Measurements from ENCODE around the gene MPND. TPM values are rescaled to one million over a fixed set of nuclear protein-coding genes. Genes with fewer than 3 reads are reported as not detected.

Gene MPND
- polyA plus RNA-seq, 4 donors, result 14.1 to 30.4 (median 20.5) TPM

DNA sequence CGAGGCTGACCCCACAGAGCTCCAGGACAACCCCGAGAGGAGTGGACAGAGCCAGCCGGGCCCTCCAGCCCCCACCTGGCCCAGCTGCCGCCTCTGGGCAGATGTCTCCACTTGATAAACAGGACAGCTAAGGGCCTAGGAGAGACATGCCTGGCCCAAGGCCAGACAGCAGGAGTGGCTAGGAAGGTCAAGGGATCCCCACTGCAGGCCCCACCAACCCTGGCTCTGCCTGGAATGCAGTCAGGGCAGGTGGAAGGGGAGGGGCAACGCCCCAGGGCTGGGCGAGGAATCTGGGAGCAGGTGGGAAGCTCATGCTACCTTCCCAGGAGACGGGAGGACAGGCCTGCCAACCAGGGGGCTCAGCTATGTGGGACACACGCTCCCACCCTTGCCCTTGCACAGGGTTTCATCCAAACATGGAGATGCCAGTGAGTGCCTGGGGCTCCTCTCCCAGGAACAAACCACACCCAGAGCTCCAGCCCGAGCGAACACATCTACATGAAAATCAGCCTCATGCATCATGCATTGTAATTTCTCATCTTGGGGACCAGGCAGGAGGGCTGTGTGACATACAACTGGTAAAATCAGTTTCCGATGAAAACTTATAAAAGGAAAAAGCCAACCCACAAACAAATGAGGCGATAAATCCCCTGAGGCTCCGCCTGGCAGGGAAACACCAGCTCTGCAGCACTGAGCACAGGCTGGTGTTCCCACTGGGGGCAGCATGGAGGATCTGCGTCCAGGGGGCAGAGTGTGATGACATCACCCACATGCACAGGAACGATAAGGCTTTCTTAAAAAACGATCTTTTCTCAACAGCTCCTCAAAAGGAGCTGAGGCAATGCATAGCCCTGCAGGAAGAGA, 32.0 kb downstream of the MPND start:
- DNase-seq (ENCODE audit: low read depth in 4 of 4, low spot score in 3 of 4), result no peak

- no peak for DNase-seq (ENCODE audit: low read depth in 4 of 4, low spot score in 3 of 4)
Observed at GRCh38 chr19:4376028-4376670, 32.8 kb downstream of the MPND start.

DNA sequence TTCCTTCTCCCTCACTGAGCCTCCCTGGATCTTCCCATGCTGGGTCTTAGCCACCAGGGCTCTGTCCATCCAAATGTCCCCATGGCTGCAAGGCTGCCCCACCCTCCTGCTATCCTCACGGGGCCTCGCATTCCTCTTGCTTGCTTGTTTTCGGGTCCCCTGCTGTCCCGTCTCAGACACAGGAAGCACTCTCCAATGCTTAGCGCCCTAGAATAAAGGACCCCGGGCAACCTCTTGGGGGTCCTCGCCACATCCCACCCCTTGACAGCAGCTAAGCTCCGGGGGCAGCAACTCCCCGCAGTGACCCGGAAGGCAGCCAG, 33.3 kb downstream of the MPND start:
- DNase-seq (ENCODE audit: low read depth in 4 of 4, low spot score in 3 of 4), result no peak

GRCh38 chr19:4376991-4377781, 33.8 kb downstream of the MPND start:
- no peak for DNase-seq (ENCODE audit: low read depth in 4 of 4, low spot score in 3 of 4)

DNA sequence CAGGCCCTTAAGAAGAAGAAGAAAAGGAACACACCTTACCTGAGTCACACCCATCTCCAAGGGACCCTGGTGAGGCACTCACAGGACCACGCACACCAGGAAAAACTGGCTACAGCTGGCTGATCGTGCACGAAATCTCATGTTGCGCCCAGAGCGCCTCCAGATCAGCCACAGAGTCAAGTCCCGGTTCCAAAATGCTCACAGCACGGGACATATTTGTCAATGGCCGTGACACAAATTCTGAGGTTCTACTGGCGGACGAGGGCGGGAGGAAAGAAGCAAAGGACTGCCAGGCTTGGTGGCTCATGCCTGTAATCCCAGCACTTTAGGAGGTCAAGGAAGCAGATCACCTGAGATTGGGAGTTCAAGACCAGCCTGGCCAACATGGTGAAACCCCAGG, 35.5 kb downstream of the MPND start:
- DNase-seq (ENCODE audit: low read depth in 4 of 4, low spot score in 3 of 4), result no peak

DNA sequence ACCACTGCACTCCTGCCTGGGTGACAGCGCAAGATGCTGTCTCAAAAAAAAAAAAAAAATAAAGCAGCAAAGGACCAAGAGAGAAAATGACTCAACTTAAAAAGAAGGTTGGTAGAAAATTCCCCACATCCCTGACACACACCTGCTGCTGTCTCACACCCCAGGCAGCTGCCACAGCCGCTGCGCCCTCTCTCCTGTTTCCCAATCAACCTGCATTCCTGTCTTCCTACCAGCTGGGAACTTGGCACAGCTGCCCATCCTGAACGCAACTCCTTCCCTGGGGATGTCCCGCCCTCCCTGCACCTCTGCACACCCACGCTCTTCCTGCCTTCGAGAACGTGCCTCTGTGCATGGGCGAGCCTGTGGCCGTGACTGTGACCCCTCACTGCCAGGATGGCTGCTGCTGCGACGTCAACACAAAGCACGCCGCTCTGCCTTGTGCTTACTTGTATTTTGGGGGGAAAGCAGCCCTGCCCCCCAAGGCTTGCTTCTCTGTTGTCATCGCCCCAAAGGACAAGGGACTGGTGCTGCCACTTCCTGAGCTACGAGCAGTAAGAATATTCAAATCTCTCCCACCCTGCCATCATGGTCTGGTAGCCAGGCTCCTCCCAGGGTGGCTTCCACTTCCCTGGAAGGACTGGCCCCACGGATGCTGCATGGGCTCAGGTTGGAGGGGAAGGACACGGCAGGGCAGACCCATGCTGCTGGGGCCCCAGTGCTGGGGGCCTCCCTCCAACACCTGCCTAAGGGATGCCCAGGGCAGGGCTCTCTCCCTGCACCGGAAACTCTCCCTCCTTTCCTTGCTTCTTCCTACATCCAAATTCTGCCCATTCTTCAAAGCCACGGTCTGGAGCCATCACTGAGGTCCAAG, 36.3 kb downstream of the MPND start:
- no peak for DNase-seq (ENCODE audit: low read depth in 4 of 4, low spot score in 3 of 4)

- no peak for DNase-seq (ENCODE audit: low read depth in 4 of 4, low spot score in 3 of 4)
Observed at GRCh38 chr19:4380254-4380727, 36.9 kb downstream of the MPND start.

DNA sequence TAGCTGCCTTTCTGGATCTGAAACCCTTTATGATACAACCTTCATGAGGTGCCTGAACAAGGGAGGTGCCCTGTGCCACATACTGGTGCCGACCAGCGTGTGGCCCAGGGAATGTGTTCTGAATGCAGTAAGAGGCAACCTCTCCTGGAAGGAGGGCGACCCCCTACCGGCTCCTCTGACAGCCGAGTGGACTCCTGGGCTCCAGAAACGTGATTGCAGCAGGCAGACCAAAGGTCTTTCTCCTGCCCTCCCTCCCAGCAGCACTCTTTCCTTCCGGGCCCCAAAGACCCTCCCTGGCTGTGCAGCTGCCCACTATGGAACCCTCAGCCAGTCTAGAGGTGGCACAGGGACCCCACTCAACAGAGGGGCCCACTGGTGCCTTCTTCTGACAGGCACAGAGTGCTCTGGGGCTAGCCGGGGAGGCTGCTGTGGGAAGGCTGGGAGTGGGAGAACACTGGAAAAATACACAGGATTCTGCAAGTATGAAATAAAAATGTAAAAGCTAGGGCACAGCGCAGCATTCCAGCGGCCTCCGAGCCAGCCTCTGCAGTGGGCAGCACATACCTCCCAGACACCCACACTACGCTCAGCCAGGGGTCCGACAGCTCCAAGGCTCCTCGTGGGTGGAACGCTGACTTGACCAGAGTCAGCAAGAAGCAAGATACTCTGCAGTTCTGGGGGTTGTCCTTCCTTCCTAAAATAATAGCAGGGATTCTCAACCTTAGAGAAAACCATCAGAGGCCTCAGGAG, 42.1 kb downstream of the MPND start:
- DNase-seq (ENCODE audit: low read depth in 4 of 4, low spot score in 3 of 4), result no peak

- no peak for DNase-seq (ENCODE audit: low read depth in 4 of 4, low spot score in 3 of 4)
Observed at GRCh38 chr19:4386041-4386782, 42.9 kb downstream of the MPND start.

DNA sequence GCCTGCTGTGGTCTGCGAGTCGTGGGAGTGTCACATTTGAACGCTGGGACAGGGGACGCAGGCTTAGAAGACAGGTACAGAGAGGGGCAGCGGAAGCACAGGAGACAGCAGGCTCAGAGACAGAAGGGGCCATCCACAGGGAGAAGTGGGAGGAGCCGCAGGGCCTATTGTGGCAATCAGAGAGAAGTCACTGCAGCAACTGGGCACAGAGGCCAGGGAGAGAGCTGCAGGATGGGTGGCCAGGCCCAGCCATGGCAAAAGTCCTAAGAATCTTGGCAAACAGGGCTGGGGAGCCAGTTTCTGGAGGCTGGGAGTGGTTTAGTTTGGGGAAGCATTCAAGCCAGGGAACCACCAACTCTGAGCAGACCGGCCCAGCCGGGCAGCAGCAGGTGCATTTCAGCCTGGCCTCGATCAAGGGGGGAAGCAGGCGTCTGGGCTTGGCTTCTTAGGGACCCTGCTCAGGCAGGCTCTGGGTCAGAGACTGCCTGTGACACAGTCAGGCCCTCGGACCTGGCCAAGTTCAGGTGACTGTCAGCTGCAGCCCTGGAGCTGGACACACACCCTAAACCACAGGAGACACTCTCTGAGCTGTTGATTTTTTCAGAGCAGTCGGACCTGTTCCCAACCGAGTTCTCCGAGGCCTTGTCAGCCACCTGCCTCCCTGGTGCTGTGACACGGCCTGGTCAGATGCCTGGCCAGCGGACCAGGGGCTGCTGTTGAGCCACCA, 45.1 kb downstream of the MPND start:
- no peak for DNase-seq (ENCODE audit: low read depth in 4 of 4, low spot score in 3 of 4)

DNA sequence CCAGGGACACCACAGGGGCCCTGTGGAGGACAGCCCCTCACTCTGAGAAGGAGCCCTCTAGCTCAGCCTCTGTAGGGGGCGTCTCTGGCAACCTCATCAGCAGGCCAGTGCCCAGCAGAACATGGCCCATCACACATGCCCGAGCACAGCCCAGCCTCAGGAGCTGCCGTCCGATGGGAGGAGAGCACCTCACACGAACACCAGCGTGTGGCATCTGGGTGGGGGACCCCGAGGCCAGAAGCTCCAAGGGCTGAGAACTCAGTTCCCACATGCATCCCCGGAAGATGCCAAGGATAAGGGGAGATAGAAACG, 45.7 kb downstream of the MPND start:
- DNase-seq (ENCODE audit: low read depth in 4 of 4, low spot score in 3 of 4), result no peak

DNA sequence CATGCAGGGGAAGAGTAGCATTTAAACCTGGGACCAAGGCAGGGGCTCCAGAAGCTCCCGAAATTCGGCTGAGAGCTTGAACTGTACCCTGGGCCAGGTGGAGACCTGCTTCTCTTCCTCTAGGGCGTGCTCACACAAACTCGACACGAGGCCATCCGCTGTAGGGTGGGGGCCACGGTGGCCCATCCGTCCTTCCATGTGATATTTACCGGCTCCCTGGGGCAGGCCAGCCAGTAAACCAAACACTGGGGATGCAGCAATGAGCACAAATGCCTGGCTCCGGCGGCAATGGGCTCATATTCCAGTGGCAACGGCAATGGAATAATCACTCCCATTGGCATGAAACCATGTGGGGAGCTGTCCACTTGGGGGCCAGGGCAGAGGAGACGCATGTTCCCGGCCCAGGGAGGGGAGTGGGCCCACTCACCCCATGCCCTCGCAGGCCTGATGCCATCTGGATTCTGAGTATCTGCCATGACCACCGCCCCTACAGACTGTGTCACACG, 46.2 kb downstream of the MPND start:
- DNase-seq (ENCODE audit: low read depth in 4 of 4, low spot score in 3 of 4), result no peak

- DNase-seq (ENCODE audit: low read depth in 4 of 4, low spot score in 3 of 4), result no peak
Observed at GRCh38 chr19:4390017-4390566, 46.7 kb downstream of the MPND start.

DNA sequence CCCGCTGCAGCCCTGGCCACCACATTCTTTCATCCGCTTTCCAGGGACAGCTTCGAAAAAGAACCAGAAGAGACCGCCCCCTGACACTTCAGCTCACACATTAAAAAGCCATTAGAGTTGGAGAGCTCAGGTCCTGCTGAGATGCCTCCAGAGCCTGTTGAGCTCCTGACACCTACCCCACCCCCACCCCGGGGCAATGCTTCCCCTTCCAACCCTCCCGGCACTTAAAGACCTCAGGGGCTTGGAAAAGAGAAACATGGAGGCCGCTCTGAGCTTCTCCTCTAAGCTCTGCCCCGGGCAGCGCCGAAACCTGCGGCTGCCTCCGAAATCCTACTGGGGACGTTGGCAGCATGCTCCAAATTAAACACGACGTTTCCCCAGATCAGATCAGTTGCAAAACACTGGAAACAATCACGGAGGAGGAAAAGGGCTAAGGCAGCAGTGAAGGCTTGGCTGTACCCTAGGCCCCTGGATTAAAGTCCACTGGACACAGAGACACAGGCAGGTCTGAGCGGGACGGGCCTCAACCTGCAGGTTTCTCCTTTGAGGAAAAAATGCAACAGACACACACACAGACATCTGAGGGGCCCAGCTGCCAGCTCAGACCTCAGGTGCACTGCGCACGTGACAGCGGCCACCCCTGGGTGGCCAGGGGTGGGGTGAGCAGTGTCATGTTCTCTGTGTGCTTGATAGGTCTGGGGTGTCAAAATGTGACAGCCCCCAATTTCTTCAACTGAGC, 47.4 kb downstream of the MPND start:
- DNase-seq (ENCODE audit: low read depth in 4 of 4, low spot score in 3 of 4), result no peak

DNA sequence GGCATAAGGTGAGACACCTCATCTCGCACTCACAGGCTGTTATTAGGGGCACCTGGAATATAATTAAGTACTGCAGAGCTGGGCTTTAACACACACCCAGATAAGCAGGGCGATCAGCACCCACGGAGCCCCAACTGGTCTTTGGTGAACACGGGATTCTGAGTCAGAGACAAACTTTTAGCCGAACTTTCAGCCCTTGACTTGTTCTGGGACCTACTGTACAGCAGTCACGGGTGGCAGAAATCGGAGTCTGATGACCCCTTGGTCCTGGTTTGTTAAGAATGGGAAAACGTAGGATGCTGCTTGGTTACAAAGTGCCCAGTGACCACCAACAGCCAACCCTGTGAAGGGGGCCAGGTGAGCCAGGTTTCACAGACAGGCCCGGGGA, 47.9 kb downstream of the MPND start:
- no peak for DNase-seq (ENCODE audit: low read depth in 4 of 4, low spot score in 3 of 4)

- DNase-seq (ENCODE audit: low read depth in 4 of 4, low spot score in 3 of 4), result no peak
Observed at GRCh38 chr19:4391701-4392483, 48.5 kb downstream of the MPND start.
